K562 (cell line): ENCODE results near the gene CDSN. TPM values are rescaled to one million over a fixed set of nuclear protein-coding genes. Genes with fewer than 3 reads are reported as not detected.

Experiments
- ATAC-seq: fragments of 200-7000 bp; cut with Tn5 transposase; 3 replicates; pipeline ENCODE4 v1.9.1; 2020; ENCODE audit warnings: moderate library complexity
- BruUV-seq: library from RNA; stranded (reverse); fragments of 400-500 nt; replicated peaks from 2 replicates; lab custom pipeline; 2021; lab: Mats Ljungman, UMichigan
- CTCF ChIA-PET: fragments of 300-600 bp; formaldehyde crosslinking; extraction: SDS; loops from one replicate; lab custom pipeline; 2021; ENCODE audit warnings: low intra/inter-chr PET ratio; lab: Yijun Ruan, JAX
- POLR2A ChIA-PET: fragments of 300-600, 350-650 bp; sonication (Branson Sonifier 250); formaldehyde crosslinking; extraction: SDS; loops from one replicate; lab custom pipeline; 2021; ENCODE audit warnings: antibody characterized with exemption, inconsistent platforms; lab: Yijun Ruan, JAX
- DNase-seq, 4 experiments: peaks; one replicate each; pipeline versions ENCODE4 v3.0.0 to v3.0.0-alpha.2; 2011 to 2018; ENCODE audit warnings: low spot score in 3 of 4, mixed read lengths in 3 of 4; ENCODE audit errors: extremely low read depth in 1 of 4
- FAIRE-seq: peaks from 2 replicates; lab custom pipeline; 2011; peaks lifted over from hg19 to GRCh38; lab: Jason Lieb, UNC
- H2AFZ ChIP-seq: 2 replicates; pipeline ENCODE4 v1.6.0; 2011; ENCODE audit warnings: low read depth, low read length, control low read depth, inconsistent platforms
- H3K27ac ChIP-seq: fragments of 200-600 bp; 3 replicates; pipeline ENCODE4 v1.8.0; 2011; ENCODE audit warnings: low read depth, mild to moderate bottlenecking, control low read depth, inconsistent platforms, low read length, moderate library complexity, mixed read lengths; ENCODE audit errors: extremely low read depth
- H3K27me3 ChIP-seq, 2 experiments: fragments of 300-600 bp in 1 of 2; 2 replicates in 1 of 2; 3 replicates in 1 of 2; pipeline versions ENCODE4 v1.6.0 to v1.8.0; 2011; ENCODE audit warnings: inconsistent platforms in 2 of 2, low read length in 2 of 2, mild to moderate bottlenecking in 1 of 2, mixed read lengths in 1 of 2, moderate library complexity in 1 of 2; ENCODE audit not compliant: control insufficient read depth in 2 of 2, insufficient read depth in 2 of 2
- H3K36me3 ChIP-seq: fragments of 300-600 bp; 3 replicates; pipeline ENCODE4 v1.8.0; 2011; ENCODE audit warnings: mild to moderate bottlenecking, low read length, inconsistent platforms; ENCODE audit not compliant: control insufficient read depth, insufficient read depth
- H3K4me1 ChIP-seq, 2 experiments: fragments of 200-600 bp in 1 of 2; replicated peaks in 1 of 2; 2 replicates in 1 of 2; 3 replicates in 1 of 2; pipeline versions ENCODE4 v1.5.1 to v1.8.0; 2011; ENCODE audit warnings: inconsistent platforms in 2 of 2, low read length in 2 of 2, mild to moderate bottlenecking in 1 of 2, mixed read lengths in 1 of 2, moderate library complexity in 1 of 2; ENCODE audit not compliant: control insufficient read depth in 2 of 2, insufficient read depth in 2 of 2
- H3K4me2 ChIP-seq: 2 replicates; pipeline ENCODE4 v1.6.1; 2011; ENCODE audit warnings: low read length, control low read depth, inconsistent platforms, mixed read lengths; ENCODE audit not compliant: insufficient read depth
- H3K4me3 ChIP-seq: fragments of 200-600 bp; sonication (generic), shearing (Covaris generic); 2 replicates; pipeline ENCODE4 v1.5.1; 2016; ENCODE audit warnings: control low read depth, inconsistent platforms
- H3K79me2 ChIP-seq: fragments of 200-600 bp; 3 replicates; pipeline ENCODE4 v1.8.0; 2011; ENCODE audit warnings: low read length, inconsistent platforms; ENCODE audit not compliant: control insufficient read depth, insufficient read depth
- H3K9ac ChIP-seq, 2 experiments: 2 replicates each; pipeline versions ENCODE4 v1.6.0 to v1.6.1; 2011; ENCODE audit warnings: low read depth in 2 of 2, low read length in 2 of 2, control low read depth in 1 of 2, inconsistent platforms in 1 of 2, mild to moderate bottlenecking in 1 of 2, mixed read lengths in 1 of 2; ENCODE audit not compliant: insufficient read depth in 1 of 2
- H3K9me1 ChIP-seq: one replicate; pipeline ENCODE4 v1.6.0; 2011; ENCODE audit warnings: inconsistent platforms, mild to moderate bottlenecking, low read length, moderate library complexity; ENCODE audit not compliant: control insufficient read depth, insufficient read depth
- H3K9me3 ChIP-seq: replicated peaks from 2 replicates; pipeline ENCODE4 v1.5.1; 2011; ENCODE audit warnings: low read depth, low read length, inconsistent platforms; ENCODE audit not compliant: control insufficient read depth, insufficient read depth
- H4K20me1 ChIP-seq: replicated peaks from 2 replicates; pipeline ENCODE4 v1.6.1; 2011; ENCODE audit warnings: low read length, inconsistent platforms, mixed read lengths; ENCODE audit not compliant: control insufficient read depth, insufficient read depth
- FOXA1 ChIP-seq: fragments of 450-650 bp; IDR thresholded peaks from 2 replicates; pipeline ENCODE4 v1.6.1; 2016; ENCODE audit warnings: mild to moderate bottlenecking, borderline replicate concordance
- HMBOX1 ChIP-seq: sonication (generic); IDR thresholded peaks from 2 replicates; pipeline ENCODE4 v1.6.1; 2016
- HNRNPK ChIP-seq: fragments of 200-400 bp; formaldehyde crosslinking; IDR thresholded peaks from one replicate; pipeline ENCODE4 v1.6.1; 2018; ENCODE audit warnings: mild to moderate bottlenecking, low read depth, low read length; ENCODE audit not compliant: poor library complexity, severe bottlenecking
- KLF1 ChIP-seq: fragments of 450-650 bp; IDR thresholded peaks from 2 replicates; pipeline ENCODE4 v1.6.1; 2016; ENCODE audit warnings: missing genetic modification characterization, missing compliant biosample characterization
- PBX2 ChIP-seq, 2 experiments: IDR thresholded peaks in 1 of 2; conservative IDR thresholded peaks in 1 of 2; 2 replicates each; pipeline ENCODE4 v1.6.1; 2016; ENCODE audit warnings: low read depth in 2 of 2, mild to moderate bottlenecking in 1 of 2, missing compliant biosample characterization in 1 of 2, missing genetic modification characterization in 1 of 2, moderate library complexity in 1 of 2
- SRF ChIP-seq, 2 experiments: fragments of 250-450, 450-650 bp in 1 of 2; sonication (Bioruptor Pico) in 1 of 2; sonication (generic) in 1 of 2; formaldehyde crosslinking; IDR thresholded peaks; 2 replicates each; pipeline versions ENCODE4 v1.5.0 to v1.5.1; 2020 to 2022; ENCODE audit warnings: mild to moderate bottlenecking in 1 of 2, missing genetic modification reagents in 1 of 2
- ZNF277 ChIP-seq: fragments of 250-450 bp; sonication (Bioruptor Pico); IDR thresholded peaks from 2 replicates; pipeline ENCODE4 v1.8.0; 2022; ENCODE audit warnings: inconsistent platforms, mild to moderate bottlenecking, moderate library complexity, borderline replicate concordance
- ZNF79 ChIP-seq: fragments of 250-450 bp; sonication (Bioruptor Pico); IDR thresholded peaks from 2 replicates; pipeline ENCODE4 v1.4.0; 2020; ENCODE audit warnings: low read depth, mild to moderate bottlenecking, moderate library complexity
- WGBS: fragments of 100-300 bp; shearing (Covaris generic); methylation state at CpG from one replicate; pipeline ENCODE4 v1.1.6; 2016; ENCODE audit warnings: low coverage, mixed read lengths; ENCODE audit not compliant: insufficient coverage; ENCODE audit errors: missing lambda C conversion rate; 5-methylcytosine and 5-hydroxymethylcytosine counted together
- in situ Hi-C: fragments of 300-500 bp; cut with MboI; formaldehyde crosslinking; loops from 4 replicates; pipeline ENCODE4 v1.15.0; 2018; ENCODE audit warnings: inconsistent platforms, mixed read lengths
- intact Hi-C: fragments of 100-400 bp; cut with micrococcal nuclease; formaldehyde crosslinking; loops from 2 replicates; pipeline ENCODE4 v1.14.2; 2022
- polyA plus RNA-seq, 8 experiments: library from polyadenylated mRNA; depleted of rRNA in 4 of 8; stranded (reverse) in 5 of 8; unstranded in 3 of 8; fragments of >200 nt; fragmentation: Nextera tagmentation in 2 of 8; fragmentation: Illumina TruSeq in 1 of 8; extraction: Ambion mirVana in 2 of 8; extraction: Trizol in 1 of 8; gene quantifications; 2 replicates each; pipeline versions ENCODE4 v1.2.1 to v1.2.3, GENCODE V29; 2011 to 2014; ENCODE audit warnings: inconsistent platforms in 1 of 8, missing spikeins in 1 of 8
- total RNA-seq, 7 experiments: library from RNA; depleted of rRNA in 6 of 7; stranded (reverse); fragments of >200 nt in 6 of 7; fragmentation: Illumina TruSeq in 2 of 7; extraction: Trizol in 2 of 7; gene quantifications; 2 replicates each; pipeline versions ENCODE4 v1.2.1 to v1.2.3, GENCODE V29; 2011 to 2021; ENCODE audit warnings: low replicate concordance in 1 of 7

Gene CDSN
- total and polyA plus RNA-seq, 9 of the 15 experiments (the other 6 are each of a cell fraction or from before 2014, with no cell fraction given) = not detected

GRCh38 chr6:31096656-31097055 is 23.6 kb downstream of the CDSN start:
- no peak for FAIRE-seq
- no TSS peak for BruUV-seq
- intact Hi-C loops = no loop called here

More at GRCh38 chr6:31096656-31097055, 23.6 kb downstream of the CDSN start:
- DNase-seq = no peak
- Histone ChIP-seq H4K20me1 (no peaks in the 10 kb centered on the region), H3K79me2 (no peaks in the 10 kb centered on the region), H3K27me3 (peaks cover 0 to 16% of the 10 kb centered on the region in 2 experiments; a peak in 1 of 5 replicates), H3K27ac (no peak overlapping the region), H3K36me3 (no peaks in the 10 kb centered on the region), H3K4me1 (peaks cover 0 to 2% of the 10 kb centered on the region in 2 experiments; a peak in 3 of 5 replicates), H3K9me1 (no peaks in the 10 kb centered on the region), H3K9me3 (no peaks in the 10 kb centered on the region), H2AFZ (no peak overlapping the region), H3K4me2 (no peak overlapping the region)
- in situ Hi-C loops = no loop called here
- no peak for ATAC-seq
- WGBS = 6% methylated on average over 5 of the region's 5 CpGs
- POLR2A ChIA-PET = no interaction called here
- TF ChIP-seq HNRNPK (no peak), HMBOX1 (no peak), ZNF79 (CRISPR knock-in tag) (no peak), KLF1 (tag) (no peak), PBX2 (CRISPR knock-in tag; IDR thresholded peaks at IDR 0.05; ENCODE audit: low read depth) (no peak), PBX2 (tag; conservative IDR thresholded peaks at IDR 0.05; ENCODE audit: low read depth) (no peak), FOXA1 (no peak), SRF (CRISPR knock-in tag; IDR thresholded peaks at IDR 0.05) (no peak), ZNF277 (no peak)
- TF ChIP-seq, all 486 proteins: peak for 0
- H3K4me3 ChIP-seq = no peak overlapping the region
- H3K9ac ChIP-seq = no peak overlapping the region
- CTCF ChIA-PET = no interaction called here
